K562 (cell line): Measurements from ENCODE around the gene CD164. TPM values are rescaled to one million over a fixed set of nuclear protein-coding genes. Genes with fewer than 3 reads are reported as not detected.
A peak's percentile ranks its signal among the peaks of the same experiment; 100 is the strongest.

ENCODE experiments used
- AFF1 ChIP-seq, 2 experiments: fragments of 450-650 bp; IDR thresholded peaks; 2 replicates each; pipeline ENCODE4 v1.6.1; 2018; ENCODE audit warnings: mild to moderate bottlenecking in 2 of 2, low read depth in 1 of 2; ENCODE audit not compliant: partially characterized antibody in 2 of 2
- CBFA2T2 ChIP-seq: fragments of 450-650 bp; conservative IDR thresholded peaks from 2 replicates; pipeline ENCODE4 v1.6.1; 2017; ENCODE audit warnings: mild to moderate bottlenecking
- ELF2 ChIP-seq: fragments of 250-450 bp; sonication (Bioruptor Pico); IDR thresholded peaks from 2 replicates; pipeline ENCODE4 v1.5.0; 2021; ENCODE audit warnings: mild to moderate bottlenecking
- HMG20B ChIP-seq: fragments of 250-450 bp; sonication (Bioruptor Pico); IDR thresholded peaks from 2 replicates; pipeline ENCODE4 v1.5.0; 2021; ENCODE audit warnings: mild to moderate bottlenecking
- HMGN3 ChIP-seq: IDR thresholded peaks from 2 replicates; pipeline ENCODE4 v1.6.1; 2011; ENCODE audit warnings: borderline replicate concordance, low read depth, mild to moderate bottlenecking, mixed read lengths, low read length; ENCODE audit not compliant: insufficient read length; ENCODE audit errors: extremely low read depth
- MCM5 ChIP-seq: fragments of 450-650 bp; IDR thresholded peaks from 2 replicates; pipeline ENCODE4 v1.6.1; 2016; ENCODE audit warnings: low read depth
- MYBL2 ChIP-seq, 2 experiments: fragments of 450-650 bp in 1 of 2; sonication (generic) in 1 of 2; formaldehyde crosslinking in 1 of 2; IDR thresholded peaks; 2 replicates each; pipeline versions ENCODE4 v1.6.1 to v1.8.1; 2017 to 2022; ENCODE audit warnings: borderline replicate concordance in 1 of 2, inconsistent platforms in 1 of 2, low read depth in 1 of 2, mild to moderate bottlenecking in 1 of 2, missing genetic modification reagents in 1 of 2, moderate library complexity in 1 of 2
- PHF21A ChIP-seq: fragments of 450-650 bp; IDR thresholded peaks from 2 replicates; pipeline ENCODE4 v1.6.1; 2017; ENCODE audit warnings: low read depth, borderline replicate concordance
- PHF8 ChIP-seq: fragments of 200-600 bp; sonication (generic); IDR thresholded peaks from 2 replicates; pipeline ENCODE4 v1.6.1; 2012; ENCODE audit warnings: mixed run types, mild to moderate bottlenecking, inconsistent platforms, low read length, moderate library complexity, borderline replicate concordance
- RAD21 ChIP-seq, 2 experiments: fragments of 250-450 bp in 1 of 2; fragments of 450-650 bp in 1 of 2; sonication (Bioruptor Pico) in 1 of 2; formaldehyde crosslinking in 1 of 2; IDR thresholded peaks in 1 of 2; conservative IDR thresholded peaks in 1 of 2; 2 replicates each; pipeline versions ENCODE4 v1.4.0 to v1.8.0; 2020 to 2022; ENCODE audit warnings: mild to moderate bottlenecking in 2 of 2, moderate library complexity in 1 of 2
- SAP30 ChIP-seq: fragments of 200-600 bp; sonication (generic); IDR thresholded peaks from 2 replicates; pipeline ENCODE4 v1.6.1; 2012; ENCODE audit warnings: borderline replicate concordance, low read depth, mild to moderate bottlenecking, moderate library complexity, low read length, control low read depth, inconsistent platforms; ENCODE audit not compliant: insufficient read depth, poor library complexity, severe bottlenecking
- TAF9B ChIP-seq: fragments of 450-650 bp; IDR thresholded peaks from 2 replicates; pipeline ENCODE4 v1.6.1; 2018; ENCODE audit warnings: mild to moderate bottlenecking; ENCODE audit not compliant: partially characterized antibody
- ZFP36 ChIP-seq: fragments of 150-350 bp; IDR thresholded peaks from 2 replicates; pipeline ENCODE4 v1.6.1; 2018; ENCODE audit warnings: low read length, low read depth; ENCODE audit not compliant: partially characterized antibody
- ZFP91 ChIP-seq: sonication (generic); formaldehyde crosslinking; IDR thresholded peaks from 2 replicates; pipeline ENCODE4 v1.8.0; 2022; ENCODE audit warnings: mild to moderate bottlenecking, missing genetic modification reagents
- ZNF143 ChIP-seq: sonication (generic); formaldehyde crosslinking; IDR thresholded peaks from 2 replicates; pipeline ENCODE4 v1.9.0; 2022; ENCODE audit warnings: mild to moderate bottlenecking, missing genetic modification reagents
- ZNF589 ChIP-seq: fragments of 200-800 bp; sonication (Bioruptor generic); IDR thresholded peaks from 2 replicates; pipeline ENCODE4 v1.6.1; 2016; ENCODE audit warnings: low read depth, missing genetic modification characterization, missing compliant biosample characterization
- polyA plus RNA-seq, 8 experiments: library from polyadenylated mRNA; depleted of rRNA in 4 of 8; stranded (reverse) in 5 of 8; unstranded in 3 of 8; fragments of >200 nt; fragmentation: Nextera tagmentation in 2 of 8; fragmentation: Illumina TruSeq in 1 of 8; extraction: Ambion mirVana in 2 of 8; extraction: Trizol in 1 of 8; gene quantifications; 2 replicates each; pipeline versions ENCODE4 v1.2.1 to v1.2.3, GENCODE V29; 2011 to 2014; ENCODE audit warnings: inconsistent platforms in 1 of 8, missing spikeins in 1 of 8
- total RNA-seq, 7 experiments: library from RNA; depleted of rRNA in 6 of 7; stranded (reverse); fragments of >200 nt in 6 of 7; fragmentation: Illumina TruSeq in 2 of 7; extraction: Trizol in 2 of 7; gene quantifications; 2 replicates each; pipeline versions ENCODE4 v1.2.1 to v1.2.3, GENCODE V29; 2011 to 2021; ENCODE audit warnings: low replicate concordance in 1 of 7
- TF ChIP-seq, protein P1 (sequence below): fragments of 200-400 bp; formaldehyde crosslinking; IDR thresholded peaks from 2 replicates; pipeline ENCODE4 v1.6.1; 2017; ENCODE audit warnings: mild to moderate bottlenecking, low read depth, low read length, moderate library complexity

Gene CD164
- total and polyA plus RNA-seq, 9 of the 15 experiments (the other 6 are each of a cell fraction or from before 2014, with no cell fraction given), result 79.5 to 317 (median 165) TPM

- TF ChIP-seq ZFP91 (CRISPR knock-in tag), result 0 out of 2 replicates have a peak, but pooled peaks have one; percentile 20
- no peak; the same call in 1 of the 2 replicates for TF ChIP-seq MYBL2 (IDR thresholded peaks at IDR 0.05; ENCODE audit: low read depth)
- TF ChIP-seq MYBL2 (CRISPR knock-in tag; IDR thresholded peaks at IDR 0.05; ENCODE audit: borderline replicate concordance), result no peak
- 0 out of 2 replicates have a peak, but pooled peaks have one; percentile 62 for TF ChIP-seq ELF2
- peak; percentile 94 for TF ChIP-seq SAP30
- no peak for TF ChIP-seq ZFP36
- TF ChIP-seq HMGN3, result peak; percentile 77
- TF ChIP-seq RAD21 (CRISPR knock-in tag; conservative IDR thresholded peaks at IDR 0.05 in 1 of 2, IDR thresholded peaks at IDR 0.05 in 1 of 2), result peak; percentile 77 to 80
- peak; percentile 82 for TF ChIP-seq CBFA2T2
- TF ChIP-seq PHF8, result peak; percentile 41
- TF ChIP-seq, protein P1, sequence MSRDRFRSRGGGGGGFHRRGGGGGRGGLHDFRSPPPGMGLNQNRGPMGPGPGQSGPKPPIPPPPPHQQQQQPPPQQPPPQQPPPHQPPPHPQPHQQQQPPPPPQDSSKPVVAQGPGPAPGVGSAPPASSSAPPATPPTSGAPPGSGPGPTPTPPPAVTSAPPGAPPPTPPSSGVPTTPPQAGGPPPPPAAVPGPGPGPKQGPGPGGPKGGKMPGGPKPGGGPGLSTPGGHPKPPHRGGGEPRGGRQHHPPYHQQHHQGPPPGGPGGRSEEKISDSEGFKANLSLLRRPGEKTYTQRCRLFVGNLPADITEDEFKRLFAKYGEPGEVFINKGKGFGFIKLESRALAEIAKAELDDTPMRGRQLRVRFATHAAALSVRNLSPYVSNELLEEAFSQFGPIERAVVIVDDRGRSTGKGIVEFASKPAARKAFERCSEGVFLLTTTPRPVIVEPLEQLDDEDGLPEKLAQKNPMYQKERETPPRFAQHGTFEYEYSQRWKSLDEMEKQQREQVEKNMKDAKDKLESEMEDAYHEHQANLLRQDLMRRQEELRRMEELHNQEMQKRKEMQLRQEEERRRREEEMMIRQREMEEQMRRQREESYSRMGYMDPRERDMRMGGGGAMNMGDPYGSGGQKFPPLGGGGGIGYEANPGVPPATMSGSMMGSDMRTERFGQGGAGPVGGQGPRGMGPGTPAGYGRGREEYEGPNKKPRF, result no peak
- TF ChIP-seq PHF21A, result peak; percentile 12; the same call in 1 of the 2 replicates
- 0 out of 2 replicates have a peak, but pooled peaks have one; percentile 74 for TF ChIP-seq ZNF589
- no peak for TF ChIP-seq ZNF143
- no peak for TF ChIP-seq MCM5
- peak; percentile 25 for TF ChIP-seq TAF9B
- TF ChIP-seq HMG20B (CRISPR knock-in tag), result no peak
- peak; percentile 35 to 55 for TF ChIP-seq AFF1 (IDR thresholded peaks at IDR 0.05; ENCODE audit: low read depth in 1 of 2, partially characterized antibody in 2 of 2)
Measured at GRCh38 chr6:109382576-109383437, 540 bp upstream of the CD164 start (continued).
